Measurements from ENCODE around the gene DEPDC5.
"Not testable (repeated sequence)": the region's sequence is repeated elsewhere in the genome, so short reads cannot be mapped to it uniquely, and the experiment has no call there.

DNA sequence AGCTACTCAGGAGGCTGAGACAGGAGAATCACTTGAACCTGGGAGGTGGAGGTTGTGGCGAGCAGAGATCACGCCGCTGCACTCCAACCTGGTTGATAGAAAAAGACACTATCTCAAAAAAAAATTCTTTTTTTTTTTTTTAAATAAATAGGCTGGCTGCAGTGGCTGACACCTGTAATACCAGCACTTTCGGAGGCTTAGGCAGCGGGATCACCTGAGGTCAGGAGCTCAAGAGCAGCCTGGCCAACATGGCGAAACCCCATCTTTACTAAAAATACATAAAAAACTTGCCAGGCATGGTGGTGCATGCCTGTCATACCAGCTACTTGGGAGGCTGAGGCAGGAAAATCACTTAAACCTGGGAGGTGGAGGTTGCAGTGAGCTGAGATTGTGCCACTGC, 47.0 kb downstream of the DEPDC5 start:
- TF ChIP-seq, protein P1, sequence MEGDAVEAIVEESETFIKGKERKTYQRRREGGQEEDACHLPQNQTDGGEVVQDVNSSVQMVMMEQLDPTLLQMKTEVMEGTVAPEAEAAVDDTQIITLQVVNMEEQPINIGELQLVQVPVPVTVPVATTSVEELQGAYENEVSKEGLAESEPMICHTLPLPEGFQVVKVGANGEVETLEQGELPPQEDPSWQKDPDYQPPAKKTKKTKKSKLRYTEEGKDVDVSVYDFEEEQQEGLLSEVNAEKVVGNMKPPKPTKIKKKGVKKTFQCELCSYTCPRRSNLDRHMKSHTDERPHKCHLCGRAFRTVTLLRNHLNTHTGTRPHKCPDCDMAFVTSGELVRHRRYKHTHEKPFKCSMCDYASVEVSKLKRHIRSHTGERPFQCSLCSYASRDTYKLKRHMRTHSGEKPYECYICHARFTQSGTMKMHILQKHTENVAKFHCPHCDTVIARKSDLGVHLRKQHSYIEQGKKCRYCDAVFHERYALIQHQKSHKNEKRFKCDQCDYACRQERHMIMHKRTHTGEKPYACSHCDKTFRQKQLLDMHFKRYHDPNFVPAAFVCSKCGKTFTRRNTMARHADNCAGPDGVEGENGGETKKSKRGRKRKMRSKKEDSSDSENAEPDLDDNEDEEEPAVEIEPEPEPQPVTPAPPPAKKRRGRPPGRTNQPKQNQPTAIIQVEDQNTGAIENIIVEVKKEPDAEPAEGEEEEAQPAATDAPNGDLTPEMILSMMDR (IDR thresholded peaks at IDR 0.05): not testable (repeated sequence)
- not testable (repeated sequence) for TF ChIP-seq POLR2A (IDR thresholded peaks at IDR 0.05)
